IMR-90 (cell line): ENCODE measurements around the gene BAZ2B. TPM values are rescaled to one million over a fixed set of nuclear protein-coding genes. Genes with fewer than 3 reads are reported as not detected.

Source experiments
- ATAC-seq: fragments of 200-7000 bp; cut with Tn5 transposase; 2 replicates; pipeline ENCODE4 v1.9.1; 2020; ENCODE audit warnings: low read depth, mild to moderate bottlenecking, moderate library complexity
- BruUV-seq: library from RNA; stranded (reverse); fragments of 400-500 nt; replicated peaks from 2 replicates; lab custom pipeline; 2021; lab: Mats Ljungman, UMichigan
- CTCF ChIA-PET: fragments of 300-600 bp; formaldehyde crosslinking; extraction: SDS; loops from one replicate; lab custom pipeline; 2021; ENCODE audit warnings: antibody characterized with exemption; lab: Yijun Ruan, JAX
- POLR2A ChIA-PET: fragments of 300-600 bp; sonication (Branson Sonifier 250); formaldehyde crosslinking; loops from one replicate; lab custom pipeline; 2022; ENCODE audit warnings: antibody characterized with exemption; ENCODE audit not compliant: unreplicated experiment; lab: Charles Lee
- DNase-seq: peaks from one replicate; pipeline ENCODE4 v3.0.0; 2013
- H2AFZ ChIP-seq: replicated peaks from 2 replicates; pipeline ENCODE3; 2013; ENCODE audit warnings: low read length, mild to moderate bottlenecking; ENCODE audit not compliant: poor library complexity
- H2AK5ac ChIP-seq: 2 replicates; pipeline ENCODE4 v1.6.1; 2013; ENCODE audit warnings: low read depth, low read length, inconsistent platforms
- H2AK9ac ChIP-seq: replicated peaks from 2 replicates; pipeline ENCODE3; 2013; ENCODE audit warnings: mild to moderate bottlenecking, low read depth, low read length, moderate library complexity; ENCODE audit not compliant: poor library complexity
- H2BK120ac ChIP-seq: 2 replicates; pipeline ENCODE4 v1.6.1; 2013; ENCODE audit warnings: low read depth, low read length, inconsistent platforms
- H2BK15ac ChIP-seq: 3 replicates; pipeline ENCODE4 v1.6.1; 2013; ENCODE audit warnings: low read depth, low read length, inconsistent platforms
- H2BK20ac ChIP-seq: 2 replicates; pipeline ENCODE4 v1.6.1; 2013; ENCODE audit warnings: low read depth, mild to moderate bottlenecking, inconsistent platforms, low read length, moderate library complexity
- H2BK5ac ChIP-seq: 2 replicates; pipeline ENCODE4 v1.6.1; 2013; ENCODE audit warnings: mild to moderate bottlenecking, low read depth, low read length, inconsistent platforms; ENCODE audit not compliant: poor library complexity, severe bottlenecking
- H3K14ac ChIP-seq: replicated peaks from 2 replicates; pipeline ENCODE4 v1.6.1; 2013; ENCODE audit warnings: low read depth, low read length, inconsistent platforms
- H3K18ac ChIP-seq: 2 replicates; pipeline ENCODE4 v1.6.1; 2013; ENCODE audit warnings: low read depth, low read length, control low read depth
- H3K23ac ChIP-seq: 2 replicates; pipeline ENCODE4 v1.6.1; 2013; ENCODE audit warnings: low read depth, low read length, inconsistent platforms
- H3K27ac ChIP-seq: 2 replicates; pipeline ENCODE4 v1.5.1; 2013; ENCODE audit warnings: mild to moderate bottlenecking, control low read depth, low read length; ENCODE audit not compliant: insufficient read depth
- H3K27me3 ChIP-seq: 2 replicates; pipeline ENCODE4 v1.6.1; 2013; ENCODE audit warnings: low read length; ENCODE audit not compliant: control insufficient read depth, insufficient read depth
- H3K36me3 ChIP-seq: 2 replicates; pipeline ENCODE4 v1.6.1; 2013; ENCODE audit warnings: low read length, mixed read lengths; ENCODE audit not compliant: control insufficient read depth, insufficient read depth
- H3K4ac ChIP-seq: 2 replicates; pipeline ENCODE4 v1.6.1; 2013; ENCODE audit warnings: low read depth, low read length, inconsistent platforms
- H3K4me1 ChIP-seq: 2 replicates; pipeline ENCODE4 v1.6.1; 2013; ENCODE audit warnings: low read length, mixed read lengths; ENCODE audit not compliant: control insufficient read depth, insufficient read depth
- H3K4me2 ChIP-seq: 2 replicates; pipeline ENCODE4 v1.6.1; 2013; ENCODE audit warnings: low read depth, mild to moderate bottlenecking, control low read depth, low read length, moderate library complexity
- H3K4me3 ChIP-seq: 2 replicates; pipeline ENCODE4 v1.5.1; 2013; ENCODE audit warnings: low read depth, mild to moderate bottlenecking, control low read depth, low read length, moderate library complexity; ENCODE audit not compliant: insufficient read depth
- H3K56ac ChIP-seq: 2 replicates; pipeline ENCODE4 v1.6.1; 2013; ENCODE audit warnings: low read length, inconsistent platforms; ENCODE audit not compliant: insufficient read depth; ENCODE audit errors: extremely low read depth
- H3K79me1 ChIP-seq, 2 experiments: 2 replicates each; pipeline ENCODE4 v1.6.1; 2013; ENCODE audit warnings: low read length in 2 of 2, inconsistent platforms in 1 of 2, low read depth in 1 of 2
- H3K9ac ChIP-seq: 2 replicates; pipeline ENCODE4 v1.6.1; 2013; ENCODE audit warnings: low read depth, low read length, control low read depth
- H3K9me1 ChIP-seq: 2 replicates; pipeline ENCODE4 v1.6.1; 2013; ENCODE audit warnings: low read length, inconsistent platforms; ENCODE audit not compliant: insufficient read depth
- H3K9me3 ChIP-seq: 2 replicates; pipeline ENCODE4 v1.6.1; 2013; ENCODE audit warnings: low read length; ENCODE audit not compliant: control insufficient read depth, insufficient read depth
- H4K20me1 ChIP-seq: 2 replicates; pipeline ENCODE4 v1.6.1; 2013; ENCODE audit warnings: low read length, inconsistent platforms; ENCODE audit not compliant: insufficient read depth
- H4K5ac ChIP-seq: 2 replicates; pipeline ENCODE4 v1.6.1; 2013; ENCODE audit warnings: mild to moderate bottlenecking, low read depth, low read length, control low read depth
- H4K8ac ChIP-seq, 2 experiments: 2 replicates each; pipeline ENCODE4 v1.6.1; 2013; ENCODE audit warnings: low read depth in 2 of 2, low read length in 2 of 2, control low read depth in 1 of 2, inconsistent platforms in 1 of 2
- H4K91ac ChIP-seq: 2 replicates; pipeline ENCODE4 v1.6.1; 2013; ENCODE audit warnings: low read depth, low read length, inconsistent platforms; ENCODE audit not compliant: insufficient read depth
- CEBPB ChIP-seq: IDR thresholded peaks from 2 replicates; pipeline ENCODE4 v1.6.1; 2012; ENCODE audit warnings: low read depth, low read length, improper control_type of control experiment
- ELK1 ChIP-seq: fragments of 150-350 bp; IDR thresholded peaks from 2 replicates; pipeline ENCODE4 v1.6.1; 2016; ENCODE audit warnings: low read depth, mild to moderate bottlenecking, low read length, moderate library complexity, borderline replicate concordance
- POLR2A ChIP-seq: IDR thresholded peaks from 2 replicates; pipeline ENCODE4 v1.6.1; 2012; ENCODE audit warnings: mild to moderate bottlenecking, low read depth, low read length
- WGBS, 2 experiments: methylation state at CpG; one replicate each; pipeline versions ENCODE4 v1.1.5 to v1.1.7; 2013; ENCODE audit warnings: missing lambda C conversion rate in 2 of 2; ENCODE audit not compliant: insufficient read length in 1 of 2; ENCODE audit errors: extremely low coverage in 2 of 2; 5-methylcytosine and 5-hydroxymethylcytosine counted together
- dilution Hi-C: fragments of 300-500 bp; cut with HindIII; formaldehyde crosslinking; loops from one replicate; pipeline ENCODE4 v1.14.3; 2018; ENCODE audit warnings: low sequenced_read_pairs; ENCODE audit not compliant: unreplicated experiment
- in situ Hi-C: fragments of 300-500 bp; cut with MboI; formaldehyde crosslinking; loops from 3 replicates; pipeline ENCODE4 v1.14.3; 2019; ENCODE audit warnings: low sequenced_read_pairs, inconsistent platforms, mixed read lengths
- intact Hi-C: fragments of 100-400 bp; cut with micrococcal nuclease; formaldehyde crosslinking; loops from 2 replicates; pipeline ENCODE4 v1.10.0; 2022
- polyA plus RNA-seq, 3 experiments: library from polyadenylated mRNA; depleted of rRNA; stranded (reverse); fragments of >200 nt; gene quantifications; 2 replicates each; pipeline ENCODE4 v1.2.3, GENCODE V29; 2012; ENCODE audit warnings: low replicate concordance in 1 of 3
- total RNA-seq: library from RNA; depleted of rRNA; stranded (reverse); fragments of >200 nt; gene quantifications from 2 replicates; pipeline ENCODE4 v1.2.3, GENCODE V29; 2012

BAZ2B gene
- total and polyA plus RNA-seq, 2 of the 4 experiments (the other 2 are of a cell fraction): 8.9 to 42.1 TPM

GRCh38 chr2:159281002-159281401, 335.3 kb downstream of the BAZ2B start:
- intact Hi-C loops (no loop called here), dilution Hi-C loops (no loop called here), in situ Hi-C loops (no loop called here)
- Histone ChIP-seq H2AFZ (no peak overlapping the region), H3K4me2 (no peak overlapping the region), H3K23ac (no peak overlapping the region), H4K20me1 (no peaks in the 10 kb centered on the region), H2AK9ac (no peak overlapping the region), H3K4me3 (no peak overlapping the region), H2BK5ac (no peak overlapping the region), H3K4me1 (peaks cover 2% of the 10 kb centered on the region), H4K8ac (no peak overlapping the region), H3K9ac (no peak overlapping the region), H3K36me3 (peaks cover 5% of the 10 kb centered on the region; the same call in 1 of the 2 replicates), H4K5ac (no peak overlapping the region), H3K27ac (no peak overlapping the region), H3K18ac (no peak overlapping the region), H4K91ac (no peak overlapping the region), H2BK120ac (no peak overlapping the region), H3K14ac (no peak overlapping the region), H3K4ac (no peak overlapping the region), H3K79me1 (peaks cover 0 to 15% of the 10 kb centered on the region in 2 experiments; a peak in 2 of 4 replicates), H3K27me3 (no peaks in the 10 kb centered on the region), H2BK15ac (no peak overlapping the region), H2AK5ac (no peak overlapping the region), H2BK20ac (no peak overlapping the region), H3K9me3 (no peaks in the 10 kb centered on the region), H3K9me1 (no peaks in the 10 kb centered on the region; the same call in 1 of the 2 replicates), H3K56ac (no peak overlapping the region)
- ChIA-PET POLR2A (no interaction called here), CTCF (no interaction called here)
- TF ChIP-seq POLR2A (no peak), ELK1 (no peak), CEBPB (no peak)
- WGBS, 2 experiments: no CpG with 5 or more reads among the region's 6 CpGs
- no peak for DNase-seq
- BruUV-seq: no TSS peak
- ATAC-seq: no peak
